ENCODE results near the gene POLDIP2. TPM values are rescaled to one million over a fixed set of nuclear protein-coding genes. Genes with fewer than 3 reads are reported as not detected.

The POLDIP2 gene
- total and polyA plus RNA-seq, 9 of the 15 experiments (the other 6 are each of a cell fraction or from before 2014, with no cell fraction given) = 22.0 to 137 (median 104) TPM

- Histone ChIP-seq H3K9me1 (ENCODE audit: control insufficient read depth, insufficient read depth, low read length) (no peaks in the 10 kb centered on the region), H3K27me3 (ENCODE audit: control insufficient read depth in 2 of 2, insufficient read depth in 2 of 2, low read length in 2 of 2) (no peaks in the 10 kb centered on the region), H3K4me1 (replicated peaks in 1 of 2; ENCODE audit: control insufficient read depth in 2 of 2, insufficient read depth in 2 of 2, low read length in 2 of 2) (peaks cover 10 to 12% of the 10 kb centered on the region in 2 experiments; a peak in 4 of 5 replicates), H3K4me2 (ENCODE audit: insufficient read depth, low read length) (no peak overlapping the region), H3K4me3 (no peak overlapping the region), H3K79me2 (ENCODE audit: control insufficient read depth, insufficient read depth, low read length) (peaks cover 17% of the 10 kb centered on the region), H3K9me3 (replicated peaks; ENCODE audit: control insufficient read depth, insufficient read depth, low read depth, low read length) (no peaks in the 10 kb centered on the region; the same call in 1 of the 2 replicates), H3K36me3 (ENCODE audit: control insufficient read depth, insufficient read depth, low read length) (peaks cover 53% of the 10 kb centered on the region), H4K20me1 (replicated peaks; ENCODE audit: control insufficient read depth, insufficient read depth, low read length) (peaks cover 9% of the 10 kb centered on the region), H2AFZ (ENCODE audit: low read depth, low read length) (no peak overlapping the region), H3K9ac (ENCODE audit: insufficient read depth in 1 of 2, low read depth in 2 of 2, low read length in 2 of 2) (no peak overlapping the region), H3K27ac (ENCODE audit: extremely low read depth, low read depth, low read length) (no peak overlapping the region)
- 0 out of 2 replicates have a peak, but pooled peaks have one; percentile 22 for TF ChIP-seq SUPT5H (IDR thresholded peaks at IDR 0.05)
- TF ChIP-seq POLR2A (conservative IDR thresholded peaks at IDR 0.05) = peak; percentile 23
- no peak for TF ChIP-seq RB1 (IDR thresholded peaks at IDR 0.05; ENCODE audit: low read depth)
- 0 out of 2 replicates have a peak, but pooled peaks have one; percentile 36 for TF ChIP-seq POLR2AphosphoS2 (IDR thresholded peaks at IDR 0.05; ENCODE audit: low read length)
- FAIRE-seq (no peak), DNase-seq (ENCODE audit: extremely low read depth in 1 of 4, low spot score in 3 of 4) (no peak), ATAC-seq (no peak)
- in situ Hi-C loops (cut with MboI) = no loop called here
- 97% methylated on average over 4 of the region's 5 CpGs for WGBS (ENCODE audit: insufficient coverage, low coverage, missing lambda C conversion rate)
- POLR2A ChIA-PET = interaction anchor here (0.7 to 6.5 kb wide), 8 partner anchors 9 to 290 kb away, joined by 3 to 62 read pairs (median 4); partner anchors contain the start of genes POLDIP2 and TMEM97
- intact Hi-C loops (cut with micrococcal nuclease) = no loop called here
- CTCF ChIA-PET (ENCODE audit: low intra/inter-chr PET ratio) = no interaction called here
- BruUV-seq (replicated peaks) = no TSS peak
Measured at GRCh38 chr17:28330671-28331070, 26.7 kb downstream of the POLDIP2 start.

- intact Hi-C loops (cut with micrococcal nuclease) = no loop called here
- DNase-seq (ENCODE audit: extremely low read depth in 1 of 4, low spot score in 3 of 4) = no peak
- ChIA-PET POLR2A (interaction anchor here (0.8 to 2.4 kb wide), 3 partner anchors 10 to 29 kb away, joined by 3 to 19 read pairs (median 3); partner anchors contain the start of genes POLDIP2 and TMEM97), CTCF (ENCODE audit: low intra/inter-chr PET ratio) (interaction anchor here (0.7 kb wide), 1 partner anchor 592 kb away, joined by 3 read pairs; no protein-coding TSS in a partner anchor)
- no peaks in the 10 kb centered on the region for H3K9me1 ChIP-seq (ENCODE audit: control insufficient read depth, insufficient read depth, low read length)
- H3K27ac ChIP-seq (ENCODE audit: extremely low read depth, low read depth, low read length) = no peak overlapping the region
- H3K9ac ChIP-seq (ENCODE audit: insufficient read depth in 1 of 2, low read depth in 2 of 2, low read length in 2 of 2) = no peak overlapping the region
- no peaks in the 10 kb centered on the region for H3K27me3 ChIP-seq (ENCODE audit: control insufficient read depth in 2 of 2, insufficient read depth in 2 of 2, low read length in 2 of 2)
- no peak overlapping the region for H2AFZ ChIP-seq (ENCODE audit: low read depth, low read length)
- H4K20me1 ChIP-seq (replicated peaks; ENCODE audit: control insufficient read depth, insufficient read depth, low read length) = 0 out of 2 replicates have a peak, but pooled peaks cover 6% of the 10 kb centered on the region
- peaks cover 0 to 3% of the 10 kb centered on the region in 2 experiments; a peak in 2 of 5 replicates for H3K4me1 ChIP-seq (replicated peaks in 1 of 2; ENCODE audit: control insufficient read depth in 2 of 2, insufficient read depth in 2 of 2, low read length in 2 of 2)
- in situ Hi-C loops (cut with MboI) = no loop called here
- no peaks in the 10 kb centered on the region; the same call in 1 of the 2 replicates for H3K9me3 ChIP-seq (replicated peaks; ENCODE audit: control insufficient read depth, insufficient read depth, low read depth, low read length)
- no TSS peak for BruUV-seq (replicated peaks)
- H3K36me3 ChIP-seq (ENCODE audit: control insufficient read depth, insufficient read depth, low read length) = peaks cover 70% of the 10 kb centered on the region
- 83% methylated on average over 4 of the region's 4 CpGs for WGBS (ENCODE audit: insufficient coverage, low coverage, missing lambda C conversion rate)
- no peak overlapping the region for H3K4me3 ChIP-seq
- FAIRE-seq = no peak
- H3K4me2 ChIP-seq (ENCODE audit: insufficient read depth, low read length) = no peak overlapping the region
- H3K79me2 ChIP-seq (ENCODE audit: control insufficient read depth, insufficient read depth, low read length) = peaks cover 25% of the 10 kb centered on the region
- ATAC-seq = no peak
- TF ChIP-seq RBBP5 (IDR thresholded peaks at IDR 0.05; ENCODE audit: borderline replicate concordance, insufficient read depth, low read length, poor library complexity, severe bottlenecking) = no peak
- no peak for TF ChIP-seq KLF13 (tag; IDR thresholded peaks at IDR 0.05; ENCODE audit: borderline replicate concordance, low read depth)
- no peak for TF ChIP-seq ZNF780A (CRISPR knock-in tag; IDR thresholded peaks at IDR 0.05)
- TF ChIP-seq NONO (IDR thresholded peaks at IDR 0.05; ENCODE audit: low read depth in 2 of 2, low read length in 1 of 2) = no peak
- no peak for TF ChIP-seq SRSF1 (IDR thresholded peaks at IDR 0.05; ENCODE audit: low read depth, low read length)
- no peak for TF ChIP-seq HMG20B (CRISPR knock-in tag; IDR thresholded peaks at IDR 0.05)
- no peak for TF ChIP-seq MED1 (CRISPR knock-in tag; IDR thresholded peaks at IDR 0.05; ENCODE audit: borderline replicate concordance)
- TF ChIP-seq, protein P1, sequence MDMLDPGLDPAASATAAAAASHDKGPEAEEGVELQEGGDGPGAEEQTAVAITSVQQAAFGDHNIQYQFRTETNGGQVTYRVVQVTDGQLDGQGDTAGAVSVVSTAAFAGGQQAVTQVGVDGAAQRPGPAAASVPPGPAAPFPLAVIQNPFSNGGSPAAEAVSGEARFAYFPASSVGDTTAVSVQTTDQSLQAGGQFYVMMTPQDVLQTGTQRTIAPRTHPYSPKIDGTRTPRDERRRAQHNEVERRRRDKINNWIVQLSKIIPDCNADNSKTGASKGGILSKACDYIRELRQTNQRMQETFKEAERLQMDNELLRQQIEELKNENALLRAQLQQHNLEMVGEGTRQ (CRISPR knock-in tag; IDR thresholded peaks at IDR 0.05) = no peak
- TF ChIP-seq COPS2 (conservative IDR thresholded peaks at IDR 0.05) = no peak
- no peak for TF ChIP-seq ZNF551 (CRISPR knock-in tag; IDR thresholded peaks at IDR 0.05)
- TF ChIP-seq DMBX1 (CRISPR knock-in tag; IDR thresholded peaks at IDR 0.05; ENCODE audit: borderline replicate concordance) = no peak
- no peak for TF ChIP-seq MBD2 (IDR thresholded peaks at IDR 0.05; ENCODE audit: borderline replicate concordance, low read depth)
- no peak for TF ChIP-seq PTRF (tag; IDR thresholded peaks at IDR 0.05)
- TF ChIP-seq RBM22 (IDR thresholded peaks at IDR 0.05; ENCODE audit: low read depth, low read length, poor library complexity, severe bottlenecking) = no peak
Measured at GRCh38 chr17:28328325-28328724, 29.0 kb downstream of the POLDIP2 start.

Data from K562 (cell line).